HEK293 (cell line): Measurements from ENCODE around the gene ZNF786.

ENCODE experiments used
- CTCF ChIA-PET: fragments of 350-600 bp; formaldehyde crosslinking; extraction: SDS; loops from one replicate; lab custom pipeline; 2021; ENCODE audit warnings: antibody characterized with exemption; lab: Yijun Ruan, JAX
- POLR2A ChIA-PET: fragments of 300-600 bp; formaldehyde crosslinking; extraction: SDS; loops from one replicate; lab custom pipeline; 2020; ENCODE audit warnings: antibody characterized with exemption, inconsistent platforms; lab: Yijun Ruan, JAX
- H3K27ac ChIP-seq: fragments of 200-500 bp; sonication (Bioruptor generic); 2 replicates; pipeline ENCODE4 v1.5.1; 2014; ENCODE audit warnings: low read depth, low read length, control low read depth, inconsistent platforms; ENCODE audit errors: extremely low read depth
- H3K36me3 ChIP-seq, 2 experiments: fragments of 200-500 bp in 1 of 2; sonication (Bioruptor generic) in 1 of 2; 1 replicate in 1 of 2; 2 replicates in 1 of 2; pipeline ENCODE4 v1.5.1; 2014 to 2017; ENCODE audit warnings: inconsistent platforms in 2 of 2, low read length in 2 of 2; ENCODE audit not compliant: control insufficient read depth in 2 of 2, insufficient read depth in 1 of 2
- H3K4me1 ChIP-seq: fragments of 200-500 bp; sonication (Bioruptor generic); 2 replicates; pipeline ENCODE4 v1.5.1; 2014; ENCODE audit warnings: mild to moderate bottlenecking, low read length, inconsistent platforms; ENCODE audit not compliant: control insufficient read depth, insufficient read depth
- H3K4me3 ChIP-seq: 2 replicates; pipeline ENCODE4 v1.5.1; 2011; ENCODE audit warnings: low read depth, mild to moderate bottlenecking, control low read depth, low read length, moderate library complexity
- H3K9me3 ChIP-seq: fragments of 200-500 bp; sonication (Bioruptor generic); 2 replicates; pipeline ENCODE4 v1.5.1; 2014; ENCODE audit warnings: low read depth, low read length, inconsistent platforms; ENCODE audit not compliant: control insufficient read depth, insufficient read depth
- BCL6B ChIP-seq: fragments of 450-650 bp; formaldehyde crosslinking; IDR thresholded peaks from 2 replicates; pipeline ENCODE4 v1.5.1; 2017; ENCODE audit warnings: missing biosample characterization, missing genetic modification characterization
- REST ChIP-seq: fragments of 450-650 bp; formaldehyde crosslinking; IDR thresholded peaks from 2 replicates; pipeline ENCODE4 v1.5.1; 2016; ENCODE audit warnings: missing biosample characterization, missing genetic modification characterization
- TSHZ1 ChIP-seq: fragments of 450-650 bp; formaldehyde crosslinking; IDR thresholded peaks from 2 replicates; pipeline ENCODE4 v1.5.1; 2016; ENCODE audit warnings: missing biosample characterization, missing genetic modification characterization, borderline replicate concordance
- ZBTB17 ChIP-seq: fragments of 450-650 bp; formaldehyde crosslinking; IDR thresholded peaks from 2 replicates; pipeline ENCODE4 v1.5.1; 2016; ENCODE audit warnings: missing biosample characterization, missing genetic modification characterization
- ZFP69B ChIP-seq: fragments of 450-650 bp; formaldehyde crosslinking; IDR thresholded peaks from 2 replicates; pipeline ENCODE4 v1.5.1; 2016; ENCODE audit warnings: missing biosample characterization, missing genetic modification characterization
- ZNF121 ChIP-seq: fragments of 450-650 bp; formaldehyde crosslinking; IDR thresholded peaks from 2 replicates; pipeline ENCODE4 v1.5.1; 2016; ENCODE audit warnings: missing biosample characterization, missing genetic modification characterization
- ZNF132 ChIP-seq: fragments of 450-650 bp; formaldehyde crosslinking; IDR thresholded peaks from 2 replicates; pipeline ENCODE4 v1.5.1; 2017; ENCODE audit warnings: missing biosample characterization, missing genetic modification characterization, borderline replicate concordance
- ZNF148 ChIP-seq: fragments of 450-650 bp; formaldehyde crosslinking; IDR thresholded peaks from 2 replicates; pipeline ENCODE4 v1.5.0; 2017; ENCODE audit warnings: missing biosample characterization, missing genetic modification characterization, borderline replicate concordance
- ZNF211 ChIP-seq: fragments of 450-650 bp; formaldehyde crosslinking; IDR thresholded peaks from 2 replicates; pipeline ENCODE4 v1.5.1; 2016; ENCODE audit warnings: low read depth, missing biosample characterization, missing genetic modification characterization
- ZNF239 ChIP-seq: fragments of 450-650 bp; formaldehyde crosslinking; IDR thresholded peaks from 2 replicates; pipeline ENCODE4 v1.5.1; 2016; ENCODE audit warnings: missing biosample characterization, missing genetic modification characterization
- ZNF248 ChIP-seq: fragments of 450-650 bp; formaldehyde crosslinking; IDR thresholded peaks from 2 replicates; pipeline ENCODE4 v1.5.1; 2017; ENCODE audit warnings: missing biosample characterization, missing genetic modification characterization
- ZNF335 ChIP-seq: fragments of 450-650 bp; formaldehyde crosslinking; conservative IDR thresholded peaks from 2 replicates; pipeline ENCODE4 v1.5.1; 2016; ENCODE audit warnings: missing biosample characterization, missing genetic modification characterization
- ZNF37A ChIP-seq: fragments of 450-650 bp; IDR thresholded peaks from 2 replicates; pipeline ENCODE4 v1.5.1; 2018; ENCODE audit warnings: missing biosample characterization, missing genetic modification characterization
- ZNF585B ChIP-seq: fragments of 450-650 bp; formaldehyde crosslinking; IDR thresholded peaks from 2 replicates; pipeline ENCODE4 v1.5.1; 2016; ENCODE audit warnings: missing biosample characterization, missing genetic modification characterization
- ZSCAN18 ChIP-seq: fragments of 450-650 bp; formaldehyde crosslinking; IDR thresholded peaks from 2 replicates; pipeline ENCODE4 v1.5.1; 2016; ENCODE audit warnings: missing biosample characterization, missing genetic modification characterization
- TF ChIP-seq, protein P1 (sequence below): fragments of 450-650 bp; formaldehyde crosslinking; IDR thresholded peaks from 2 replicates; pipeline ENCODE4 v1.5.1; 2016; ENCODE audit warnings: missing biosample characterization, missing genetic modification characterization, low read depth

The ZNF786 gene

DNA sequence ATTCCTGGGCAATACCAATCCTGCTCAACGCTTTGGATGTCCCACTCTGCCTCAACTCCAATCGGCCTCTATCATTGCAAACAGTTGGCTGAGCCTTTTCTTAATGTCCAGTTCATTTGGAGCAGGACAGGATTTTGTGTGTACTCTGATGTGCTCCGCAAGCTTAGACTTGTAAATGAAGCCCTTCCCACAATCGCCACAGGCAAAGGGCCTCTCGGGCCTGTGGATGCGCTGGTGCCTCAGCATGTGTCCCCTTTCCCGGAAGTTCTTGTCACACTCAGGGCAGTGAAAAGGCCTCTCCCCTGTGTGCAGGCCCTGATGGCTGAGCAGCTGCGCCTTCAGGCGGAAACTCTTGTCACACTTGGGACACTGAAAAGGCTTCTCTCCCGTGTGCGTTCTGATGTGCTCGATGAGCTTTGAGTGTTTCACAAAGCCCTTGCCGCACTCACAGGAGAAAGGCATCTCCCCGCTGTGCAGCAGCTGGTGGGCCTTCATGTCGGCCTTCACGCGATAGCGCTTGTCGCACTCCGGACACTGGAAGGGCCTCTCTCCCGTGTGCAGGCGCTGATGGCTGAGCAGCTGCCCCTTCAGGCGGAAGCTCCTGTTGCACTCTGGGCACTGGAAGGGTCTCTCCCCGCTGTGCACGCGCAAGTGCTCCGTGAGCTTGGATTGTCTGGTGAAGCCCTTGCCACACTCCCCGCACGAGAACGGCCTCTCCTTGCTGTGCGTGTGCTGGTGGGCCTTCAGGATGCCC is 20.0 kb downstream of the ZNF786 start:
- Histone ChIP-seq H3K4me1 (no peaks in the 10 kb centered on the region), H3K4me3 (no peak overlapping the region), H3K36me3 (peaks cover 4 to 57% of the 10 kb centered on the region in 2 experiments; a peak in 2 of 3 replicates), H3K9me3 (no peaks in the 10 kb centered on the region), H3K27ac (no peak overlapping the region)
- TF ChIP-seq, protein P1, sequence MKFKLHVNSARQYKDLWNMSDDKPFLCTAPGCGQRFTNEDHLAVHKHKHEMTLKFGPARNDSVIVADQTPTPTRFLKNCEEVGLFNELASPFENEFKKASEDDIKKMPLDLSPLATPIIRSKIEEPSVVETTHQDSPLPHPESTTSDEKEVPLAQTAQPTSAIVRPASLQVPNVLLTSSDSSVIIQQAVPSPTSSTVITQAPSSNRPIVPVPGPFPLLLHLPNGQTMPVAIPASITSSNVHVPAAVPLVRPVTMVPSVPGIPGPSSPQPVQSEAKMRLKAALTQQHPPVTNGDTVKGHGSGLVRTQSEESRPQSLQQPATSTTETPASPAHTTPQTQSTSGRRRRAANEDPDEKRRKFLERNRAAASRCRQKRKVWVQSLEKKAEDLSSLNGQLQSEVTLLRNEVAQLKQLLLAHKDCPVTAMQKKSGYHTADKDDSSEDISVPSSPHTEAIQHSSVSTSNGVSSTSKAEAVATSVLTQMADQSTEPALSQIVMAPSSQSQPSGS = no peak
- no peak for TF ChIP-seq REST (tag by site-specific recombination)
- TF ChIP-seq BCL6B = no peak
- no peak for TF ChIP-seq ZNF335
- TF ChIP-seq ZNF211 (tag by site-specific recombination) = no peak
- TF ChIP-seq ZNF121 (tag by site-specific recombination) = no peak
- TF ChIP-seq ZNF148 (tag by site-specific recombination) = no peak
- no peak for TF ChIP-seq ZNF37A (tag by site-specific recombination)
- no peak for TF ChIP-seq ZNF239 (tag by site-specific recombination)
- no peak for TF ChIP-seq ZNF585B (tag by site-specific recombination)
- TF ChIP-seq ZSCAN18 (tag by site-specific recombination) = no peak
- TF ChIP-seq TSHZ1 (tag by site-specific recombination) = no peak
- no peak for TF ChIP-seq ZNF248
- TF ChIP-seq ZFP69B (tag by site-specific recombination) = no peak
- TF ChIP-seq ZNF132 (tag by site-specific recombination) = no peak
- TF ChIP-seq ZBTB17 (tag by site-specific recombination) = no peak
- ChIA-PET CTCF (no interaction called here), POLR2A (interaction anchor here (0.6 kb wide), 1 partner anchor 144 kb away, joined by 4 read pairs; no protein-coding TSS in a partner anchor)
